Ovary (tissue), 9 donors: ENCODE data around the gene SLC6A15. TPM values are rescaled to one million over a fixed set of nuclear protein-coding genes. Genes with fewer than 3 reads are reported as not detected.

ENCODE experiments used
- DNase-seq, 5 donors: peaks; one replicate each; pipeline ENCODE4 v3.0.0-alpha.2; 2019 to 2020
- H3K27ac ChIP-seq, 2 donors: fragments of 200-600 bp; one replicate each; pipeline versions ENCODE4 v1.5.1 to v1.8.0; 2019 to 2022
- H3K27me3 ChIP-seq: fragments of 200-600 bp; one replicate; pipeline ENCODE4 v1.8.0; 2022
- H3K36me3 ChIP-seq: fragments of 200-600 bp; sonication (generic); one replicate; pipeline ENCODE4 v1.5.1; 2019
- H3K4me1 ChIP-seq: one replicate; pipeline ENCODE4 v1.8.1; 2013; ENCODE audit warnings: mild to moderate bottlenecking, moderate library complexity; ENCODE audit not compliant: insufficient read depth
- H3K4me3 ChIP-seq: fragments of 200-600 bp; sonication (generic); one replicate; pipeline ENCODE4 v1.5.1; 2017
- H3K9me3 ChIP-seq, 2 donors: fragments of 200-600 bp in 1 of 2; sonication (generic) in 1 of 2; one replicate each; pipeline versions ENCODE4 v1.5.1 to v1.8.1; 2013 to 2019; ENCODE audit warnings: mild to moderate bottlenecking in 1 of 2, moderate library complexity in 1 of 2
- EP300 ChIP-seq: sonication (generic); formaldehyde crosslinking; IDR thresholded peaks from one replicate; pipeline ENCODE4 v1.6.1; 2017; ENCODE audit warnings: antibody characterized with exemption
- POLR2A ChIP-seq: fragments of 450-650 bp; IDR thresholded peaks from one replicate; pipeline ENCODE4 v1.6.1; 2017; ENCODE audit warnings: antibody characterized with exemption, mild to moderate bottlenecking, moderate library complexity
- WGBS, 3 donors: extraction: QIAGEN DNeasy Blood & Tissue Kit in 1 of 3; methylation state at CpG; one replicate each; pipeline versions ENCODE4 v1.1.5 to v1.1.7; 2013 to 2017; 5-methylcytosine and 5-hydroxymethylcytosine counted together
- intact Hi-C, 4 donors: fragments of 100-400 bp; cut with DNase I; formaldehyde crosslinking; loops; one replicate each; pipeline versions ENCODE4 v1.11.0 to v1.15.1; 2022 to 2023
- polyA plus RNA-seq, 2 donors: library from polyadenylated mRNA; stranded (reverse); fragments of 200-250 nt in 1 of 2; fragments of 350-450 nt in 1 of 2; fragmentation: Illumina TruSeq in 1 of 2; extraction: RNeasy Lipid Tissue Mini Kit (QIAGEN cat#74804) in 1 of 2; gene quantifications; one replicate each; pipeline ENCODE4 v1.2.3, GENCODE V29; 2013 to 2014
- total RNA-seq, 7 donors: library from RNA; depleted of rRNA in 2 of 7; stranded (reverse); fragments of >200 nt in 2 of 7; fragmentation: NEBNext Ultra II Directional in 3 of 7; extraction: Animal tissue kit (Norgen Biotek cat#: 25700) in 3 of 7; gene quantifications; one replicate each; pipeline versions ENCODE4 v1.1.0 to v1.2.4, GENCODE V29; 2016 to 2023
- TF ChIP-seq, protein P1 (sequence below), 3 donors: fragments of 450-650 bp in 2 of 3; fragments of 200-600 bp in 1 of 3; IDR thresholded peaks; one replicate each; pipeline versions ENCODE4 v1.5.1 to v1.8.0; 2016 to 2022; ENCODE audit warnings: antibody characterized with exemption in 3 of 3, mild to moderate bottlenecking in 1 of 3
- donor health status: DM: no; HTN: no; CAD: no; lungs with moderate emphysema.
- donor health status: DM: no; HTN: no; CAD: no.
- donor health status: Bipolar disorder and iron deficiency.
- donor health status: DM: yes; HTN: yes; CAD: no.
- donor health status: DM: no; HTN: no; CAD: no.
- donor health status: DM: yes; HTN: yes; CAD: no.

Gene SLC6A15
- total and polyA plus RNA-seq, 9 donors, result 0.02 to 1.8 (median 0.37) TPM

- Histone ChIP-seq H3K27ac (no peak overlapping the region), H3K4me3 (no peak overlapping the region), H3K36me3 (no peaks in the 10 kb centered on the region), H3K27me3 (no peaks in the 10 kb centered on the region), H3K9me3 (no peaks in the 10 kb centered on the region), H3K4me1 (no peaks in the 10 kb centered on the region)
- no peak for DNase-seq
- intact Hi-C loops, result no loop called here
- TF ChIP-seq EP300, result no peak
- no peak for TF ChIP-seq POLR2A
- TF ChIP-seq, protein P1, sequence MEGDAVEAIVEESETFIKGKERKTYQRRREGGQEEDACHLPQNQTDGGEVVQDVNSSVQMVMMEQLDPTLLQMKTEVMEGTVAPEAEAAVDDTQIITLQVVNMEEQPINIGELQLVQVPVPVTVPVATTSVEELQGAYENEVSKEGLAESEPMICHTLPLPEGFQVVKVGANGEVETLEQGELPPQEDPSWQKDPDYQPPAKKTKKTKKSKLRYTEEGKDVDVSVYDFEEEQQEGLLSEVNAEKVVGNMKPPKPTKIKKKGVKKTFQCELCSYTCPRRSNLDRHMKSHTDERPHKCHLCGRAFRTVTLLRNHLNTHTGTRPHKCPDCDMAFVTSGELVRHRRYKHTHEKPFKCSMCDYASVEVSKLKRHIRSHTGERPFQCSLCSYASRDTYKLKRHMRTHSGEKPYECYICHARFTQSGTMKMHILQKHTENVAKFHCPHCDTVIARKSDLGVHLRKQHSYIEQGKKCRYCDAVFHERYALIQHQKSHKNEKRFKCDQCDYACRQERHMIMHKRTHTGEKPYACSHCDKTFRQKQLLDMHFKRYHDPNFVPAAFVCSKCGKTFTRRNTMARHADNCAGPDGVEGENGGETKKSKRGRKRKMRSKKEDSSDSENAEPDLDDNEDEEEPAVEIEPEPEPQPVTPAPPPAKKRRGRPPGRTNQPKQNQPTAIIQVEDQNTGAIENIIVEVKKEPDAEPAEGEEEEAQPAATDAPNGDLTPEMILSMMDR (IDR thresholded peaks at IDR 0.05), result no peak
- 13 to 29% (median 23%) methylated on average over 2 of the region's 2 CpGs for WGBS, 3 donors
Observed at GRCh38 chr12:84822525-84822924, 90.1 kb downstream of the SLC6A15 start.

DNA sequence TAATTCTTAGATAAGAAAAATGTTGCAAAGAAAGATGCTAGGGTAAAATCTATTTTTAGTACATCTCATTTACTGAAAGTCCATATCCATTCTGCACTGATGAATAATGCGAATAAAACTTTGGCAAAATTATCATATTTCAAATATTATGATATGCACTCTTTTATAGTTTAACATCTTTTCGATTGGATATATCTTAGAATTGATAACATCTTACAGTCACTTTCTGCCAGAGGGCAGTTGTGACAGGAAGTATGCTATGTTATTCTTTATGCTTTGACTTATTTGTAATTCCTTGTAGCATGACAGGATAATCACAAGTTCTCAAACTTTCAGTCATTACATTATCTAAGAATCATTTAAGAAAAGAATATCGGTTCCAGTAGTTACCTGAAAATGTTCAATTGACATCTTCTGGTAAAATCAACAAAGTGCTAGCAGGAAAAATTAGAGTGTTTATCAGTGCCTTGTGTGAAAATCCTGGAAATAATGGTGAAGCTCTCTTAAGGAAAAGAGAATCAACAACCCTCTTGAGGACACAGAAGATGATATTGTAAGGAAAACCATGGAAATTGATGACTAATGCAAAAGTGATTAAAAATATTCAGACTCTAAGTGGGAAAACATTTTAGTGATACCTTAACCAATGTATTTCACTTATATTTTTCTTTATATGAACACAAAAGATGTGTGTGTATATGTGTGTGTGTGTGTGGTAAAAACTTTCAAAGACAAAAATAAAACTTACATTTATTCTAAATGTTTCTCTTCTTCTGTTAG, 95.5 kb downstream of the SLC6A15 start:
- no peak for DNase-seq
- Histone ChIP-seq H3K4me3 (no peak overlapping the region), H3K36me3 (no peaks in the 10 kb centered on the region), H3K27me3 (no peaks in the 10 kb centered on the region), H3K27ac (no peak overlapping the region), H3K9me3 (no peaks in the 10 kb centered on the region), H3K4me1 (no peaks in the 10 kb centered on the region)
- 66 to 72% (median 71%) methylated on average over 3 of the region's 3 CpGs for WGBS, 3 donors
- intact Hi-C loops, result no loop called here
- TF ChIP-seq EP300, result no peak
- TF ChIP-seq, protein P1 (IDR thresholded peaks at IDR 0.05), result no peak
- TF ChIP-seq POLR2A, result no peak

- H3K4me1 ChIP-seq, result no peaks in the 10 kb centered on the region
- no peak overlapping the region for H3K27ac ChIP-seq
- H3K4me3 ChIP-seq, result no peak overlapping the region
- H3K9me3 ChIP-seq, result no peaks in the 10 kb centered on the region
- 82 to 88% (median 86%) methylated on average over 4 of the region's 4 CpGs for WGBS, 3 donors
- no peaks in the 10 kb centered on the region for H3K36me3 ChIP-seq
- no peaks in the 10 kb centered on the region for H3K27me3 ChIP-seq
- DNase-seq, result no peak
- intact Hi-C loops, result no loop called here
- TF ChIP-seq, protein P1 (IDR thresholded peaks at IDR 0.05), result no peak
Observed at GRCh38 chr12:84814664-84815245, 97.8 kb downstream of the SLC6A15 start.

DNA sequence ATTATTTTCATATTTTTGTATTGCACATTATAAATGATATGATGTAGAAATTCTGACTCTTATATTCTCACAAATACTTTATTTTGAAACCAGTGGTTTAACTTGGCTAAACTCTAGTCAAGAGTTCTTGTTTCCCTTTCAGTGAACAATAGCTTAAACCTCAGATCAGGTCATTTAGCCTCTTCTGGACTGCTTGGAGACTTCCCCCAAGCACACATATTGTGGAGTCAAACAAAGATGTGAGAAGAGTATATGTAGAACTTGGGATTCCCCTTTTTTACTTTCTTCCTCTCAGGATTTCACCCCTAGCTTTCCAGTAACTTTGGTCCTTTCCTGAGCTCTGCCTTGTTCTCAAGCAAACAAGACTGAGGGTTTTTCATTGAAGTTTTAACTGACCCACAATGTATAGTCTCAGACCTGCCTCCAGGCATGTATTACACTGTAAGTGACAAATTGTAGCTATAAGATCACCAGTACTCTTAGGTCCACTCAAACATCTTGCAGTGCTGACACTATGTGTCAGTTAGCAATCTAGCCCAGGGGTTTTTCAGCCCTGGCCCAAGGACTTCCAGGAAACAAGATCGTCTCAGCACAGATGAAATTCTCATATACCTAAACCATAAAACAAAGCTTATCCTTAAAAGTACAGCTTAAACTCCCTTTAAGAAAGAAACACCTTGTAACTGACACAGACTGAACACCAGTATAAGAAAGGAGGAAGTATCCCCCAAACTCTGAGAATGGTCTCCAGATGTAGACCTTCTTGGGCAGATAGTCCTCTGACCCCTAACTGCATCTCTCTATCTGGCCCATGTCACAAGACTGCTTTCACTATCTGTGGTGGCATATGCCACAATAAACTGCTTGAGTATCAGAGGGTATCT, 98.6 kb downstream of the SLC6A15 start:
- H3K9me3 ChIP-seq, result no peaks in the 10 kb centered on the region
- H3K27me3 ChIP-seq, result no peaks in the 10 kb centered on the region
- WGBS, 3 donors, result 86 to 89% (median 88%) methylated on average over 1 of the region's 1 CpG
- intact Hi-C loops, result no loop called here
- no peak for DNase-seq
- no peak overlapping the region for H3K27ac ChIP-seq
- no peaks in the 10 kb centered on the region for H3K36me3 ChIP-seq
- TF ChIP-seq EP300, result no peak
- no peak for TF ChIP-seq POLR2A
- TF ChIP-seq, protein P1 (IDR thresholded peaks at IDR 0.05), result no peak
- H3K4me3 ChIP-seq, result no peak overlapping the region
- no peaks in the 10 kb centered on the region for H3K4me1 ChIP-seq
